Iris pigment epithelial cell (primary cell): Measurements from ENCODE around the gene ALG11.
"Not testable (repeated sequence)": the region's sequence is repeated elsewhere in the genome, so short reads cannot be mapped to it uniquely, and the experiment has no call there.

Source experiments
- DNase-seq: peaks from one replicate; pipeline ENCODE4 v3.0.0-alpha.2; 2011; ENCODE audit warnings: low read depth

ALG11 gene, protein sequence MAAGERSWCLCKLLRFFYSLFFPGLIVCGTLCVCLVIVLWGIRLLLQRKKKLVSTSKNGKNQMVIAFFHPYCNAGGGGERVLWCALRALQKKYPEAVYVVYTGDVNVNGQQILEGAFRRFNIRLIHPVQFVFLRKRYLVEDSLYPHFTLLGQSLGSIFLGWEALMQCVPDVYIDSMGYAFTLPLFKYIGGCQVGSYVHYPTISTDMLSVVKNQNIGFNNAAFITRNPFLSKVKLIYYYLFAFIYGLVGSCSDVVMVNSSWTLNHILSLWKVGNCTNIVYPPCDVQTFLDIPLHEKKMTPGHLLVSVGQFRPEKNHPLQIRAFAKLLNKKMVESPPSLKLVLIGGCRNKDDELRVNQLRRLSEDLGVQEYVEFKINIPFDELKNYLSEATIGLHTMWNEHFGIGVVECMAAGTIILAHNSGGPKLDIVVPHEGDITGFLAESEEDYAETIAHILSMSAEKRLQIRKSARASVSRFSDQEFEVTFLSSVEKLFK

DNA sequence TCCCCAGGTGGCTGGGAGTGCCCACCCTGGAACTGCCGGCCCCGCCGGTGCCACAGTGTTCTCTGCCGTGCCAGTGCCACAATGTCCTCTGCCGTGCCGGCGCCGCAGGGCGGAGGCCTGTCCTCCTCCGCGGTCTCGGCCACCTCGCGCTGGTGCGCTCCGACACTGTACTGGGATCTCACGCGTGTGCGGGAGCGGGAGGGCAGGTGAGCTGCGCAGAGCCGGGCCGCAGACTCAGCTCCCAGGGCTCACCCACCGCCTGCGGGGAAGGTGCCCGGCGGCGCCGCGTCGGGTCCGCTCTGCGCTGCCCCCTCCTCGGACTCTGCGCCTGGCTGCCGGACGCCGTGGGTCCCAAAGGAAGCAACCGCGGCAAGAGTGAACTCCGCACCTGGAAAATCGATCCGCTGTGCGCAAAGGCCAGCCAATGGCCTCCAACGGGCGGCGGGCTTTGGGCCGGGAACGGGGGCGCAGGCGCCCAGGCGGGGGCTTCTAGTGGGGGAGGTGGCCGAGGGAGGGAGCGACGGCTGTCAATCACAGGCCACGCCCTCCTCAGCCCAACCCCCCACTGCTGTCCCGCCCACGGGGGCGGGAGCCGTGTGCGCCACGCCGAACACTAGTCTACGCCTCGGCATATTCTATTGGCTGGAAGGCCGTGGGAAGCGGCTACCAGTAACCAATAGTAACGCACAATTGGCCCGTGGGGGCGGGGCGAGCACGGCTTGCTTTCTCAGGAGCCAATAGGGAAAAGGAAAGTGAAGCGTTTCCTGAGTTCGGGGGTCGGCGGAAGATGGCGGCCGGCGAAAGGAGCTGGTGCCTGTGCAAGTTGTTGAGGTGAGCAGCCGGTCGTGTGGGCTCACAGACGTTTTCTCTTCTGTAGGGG is at the start of gene ALG11:
Gene ALG11 (plus strand): TSS at position 767 of the 880 bp plus-strand sequence. CDS start 21 bp downstream, at position 788.
- DNase-seq, result peak; percentile 98

DNA sequence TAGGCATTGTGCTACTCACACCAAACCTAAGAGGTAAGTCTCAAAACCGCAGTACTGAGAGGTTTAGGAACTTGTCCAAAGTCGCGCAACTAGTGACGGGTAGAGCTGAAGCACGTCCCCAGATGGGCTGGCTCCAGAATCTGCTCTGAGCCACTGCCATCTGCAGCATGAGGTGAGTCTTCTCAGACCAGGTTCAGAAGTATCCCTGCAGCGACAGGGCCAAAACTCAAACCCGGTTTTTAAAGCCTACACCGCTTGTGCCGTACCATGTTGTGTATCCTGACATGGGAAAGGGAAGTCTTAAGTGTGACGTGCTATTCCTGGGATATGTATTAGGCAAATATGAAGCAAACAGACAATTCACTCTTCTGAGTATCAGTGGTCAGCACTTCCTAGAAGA is 46.0 kb upstream of the ALG11 start:
- no peak for DNase-seq

DNA sequence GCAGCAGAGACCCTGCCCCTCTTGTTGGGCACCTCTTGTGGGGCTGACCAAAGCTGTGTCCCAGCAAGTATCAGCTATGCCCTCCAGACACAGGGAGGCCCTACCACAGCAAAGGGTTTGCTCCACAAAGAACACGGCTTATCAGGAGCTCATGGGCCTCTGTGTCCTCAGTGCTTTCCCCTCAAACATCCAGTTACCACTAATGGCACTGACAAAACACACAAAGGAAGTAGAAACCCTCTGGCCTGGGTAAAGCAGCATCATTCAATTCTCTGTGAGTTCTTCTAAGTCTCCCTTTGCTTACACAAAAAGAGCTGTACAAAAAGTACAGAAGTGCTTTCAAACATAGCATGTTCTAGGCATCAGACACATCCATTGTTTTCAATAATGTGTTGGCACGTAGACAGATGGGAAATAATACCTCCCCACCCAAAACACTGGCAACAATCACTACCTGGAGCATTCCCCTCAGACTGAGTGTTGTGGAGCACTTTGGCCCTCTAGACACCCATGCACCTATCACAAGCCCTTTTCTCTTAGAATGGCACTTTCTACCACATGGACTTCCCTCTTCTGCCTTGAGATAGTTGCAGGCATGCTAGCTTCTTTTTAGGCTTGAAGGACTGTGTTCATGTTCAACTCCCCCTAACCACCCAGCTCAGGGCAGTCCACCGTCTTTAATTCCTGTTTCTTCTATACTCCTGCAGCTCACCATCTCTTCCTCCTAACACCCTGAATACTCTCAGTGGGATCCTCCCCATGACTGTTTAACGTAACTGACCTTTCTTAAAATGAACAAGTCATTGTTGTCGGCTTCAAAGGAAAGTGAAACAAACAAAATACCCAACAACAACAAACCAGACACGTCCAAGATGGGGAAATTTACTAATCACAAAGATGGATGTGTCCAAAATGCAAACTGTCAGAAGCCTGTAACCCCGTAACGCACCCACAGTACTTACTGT is 44.4 kb upstream of the ALG11 start:
- no peak for DNase-seq

DNA sequence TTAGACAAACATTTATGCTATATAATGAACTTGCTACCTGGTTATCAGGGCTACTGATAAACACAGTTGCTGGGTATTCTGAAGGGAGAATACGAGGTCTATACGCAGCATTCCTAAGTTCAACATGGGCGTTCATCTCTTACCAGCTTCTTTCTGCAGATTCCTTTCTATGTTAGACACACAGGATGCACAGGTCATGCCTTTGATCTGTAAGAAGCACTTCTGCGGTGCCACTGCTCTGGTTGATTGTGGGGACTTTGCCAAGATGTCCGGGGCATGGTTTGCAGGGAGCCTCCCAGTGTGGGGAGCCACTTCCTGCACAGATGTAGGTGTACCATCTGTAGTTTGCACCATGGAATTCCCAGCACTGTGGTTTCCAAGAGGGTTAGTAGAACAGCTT is 41.8 kb upstream of the ALG11 start:
- no peak for DNase-seq

DNA sequence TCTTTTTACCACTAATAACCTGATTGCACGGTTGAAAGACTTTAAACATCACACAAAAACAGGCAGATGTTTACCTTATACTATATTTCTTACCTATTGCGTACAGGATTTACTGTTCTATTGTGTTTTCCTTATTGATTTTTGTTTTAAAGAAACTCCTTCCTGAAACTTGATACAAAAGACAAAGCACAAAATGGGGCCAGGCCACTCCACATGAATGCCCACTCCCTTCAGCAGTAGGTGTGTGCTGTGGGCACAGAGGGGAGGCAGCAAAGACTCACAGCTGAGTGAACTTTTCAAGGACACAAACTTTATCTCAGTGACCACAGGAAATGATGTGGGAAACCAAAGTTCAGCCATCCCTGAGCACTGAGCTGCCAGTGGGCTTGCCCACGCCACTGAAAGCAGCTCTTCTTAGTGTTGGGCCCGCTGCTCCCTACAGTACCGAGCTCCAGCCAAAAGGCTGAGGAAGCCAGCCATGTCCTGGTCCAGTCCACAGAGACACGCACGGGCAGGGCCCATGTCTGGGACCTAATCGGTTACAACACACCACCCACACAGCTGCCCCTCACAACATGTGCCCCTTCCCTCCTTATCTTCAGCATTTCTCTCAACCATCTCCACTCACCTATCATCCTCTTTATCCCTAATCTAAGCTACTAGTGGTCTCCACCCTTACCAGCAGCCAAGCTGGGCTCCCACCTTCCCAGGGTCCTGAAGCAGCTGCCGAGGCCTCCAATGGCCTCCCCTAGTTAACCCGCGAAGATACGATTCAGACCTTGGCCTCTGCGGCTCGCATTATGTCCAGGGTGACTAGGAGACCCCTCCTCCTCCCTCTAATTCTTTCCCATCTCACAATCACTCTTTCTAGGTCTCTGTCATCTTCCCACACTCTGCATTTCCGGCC is 40.4 kb upstream of the ALG11 start:
- DNase-seq, result no peak

DNA sequence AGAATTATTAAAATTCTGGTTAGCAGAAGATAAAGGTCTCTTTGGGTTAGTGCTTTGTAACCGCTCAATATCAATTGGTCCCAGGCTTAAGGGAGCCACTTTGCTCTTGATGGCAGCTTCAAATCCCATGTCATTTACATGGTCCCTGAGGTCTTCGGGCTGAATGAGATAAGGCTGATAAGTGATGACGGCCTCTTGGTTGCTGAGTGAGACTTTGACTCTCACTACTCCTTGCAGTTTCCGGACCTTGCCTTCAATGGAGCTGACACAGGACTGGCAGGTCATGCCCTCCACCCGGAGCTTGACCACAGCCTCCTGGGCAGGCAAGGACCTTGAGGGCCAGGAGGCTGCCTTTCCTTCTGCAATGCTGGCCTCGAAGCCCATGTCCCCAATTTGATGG is 37.7 kb upstream of the ALG11 start:
- DNase-seq, result no peak

DNA sequence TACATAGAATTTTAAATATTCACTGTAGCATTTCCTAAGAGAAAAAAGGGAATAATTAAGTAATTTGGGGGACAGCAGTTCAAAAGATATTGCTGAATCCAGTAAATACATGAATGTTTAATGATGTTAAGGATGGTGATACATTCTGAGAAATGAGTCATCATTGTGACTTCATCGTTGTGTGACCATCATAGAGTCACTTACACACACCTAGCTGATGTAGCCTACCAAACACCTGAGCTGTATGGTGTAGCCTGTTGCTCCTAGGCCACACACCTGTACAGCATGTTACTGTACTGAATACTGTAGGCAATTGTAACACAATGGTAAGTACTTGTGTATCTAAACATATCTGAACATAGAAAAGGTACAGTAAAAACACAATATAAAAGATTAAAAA is 35.8 kb upstream of the ALG11 start:
- no peak for DNase-seq

DNA sequence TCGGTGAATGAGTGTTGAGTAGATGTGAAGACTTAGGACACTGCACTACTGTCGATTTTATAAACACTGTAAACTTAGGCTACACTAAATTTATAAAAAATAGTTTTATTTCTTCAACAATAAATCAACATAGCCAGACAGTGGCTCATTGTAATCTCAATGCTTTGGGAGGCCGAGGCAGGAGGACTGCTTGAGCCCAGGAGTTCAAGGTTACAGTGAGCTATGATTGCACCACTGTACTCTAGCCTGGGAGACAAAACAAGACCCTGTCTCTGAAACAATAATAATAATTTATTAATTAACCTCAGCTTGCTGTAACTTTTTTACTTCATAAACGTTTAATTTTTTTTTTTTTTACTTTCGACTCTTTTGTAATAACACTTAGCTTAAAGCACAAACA is 35.3 kb upstream of the ALG11 start:
- DNase-seq, result no peak

DNA sequence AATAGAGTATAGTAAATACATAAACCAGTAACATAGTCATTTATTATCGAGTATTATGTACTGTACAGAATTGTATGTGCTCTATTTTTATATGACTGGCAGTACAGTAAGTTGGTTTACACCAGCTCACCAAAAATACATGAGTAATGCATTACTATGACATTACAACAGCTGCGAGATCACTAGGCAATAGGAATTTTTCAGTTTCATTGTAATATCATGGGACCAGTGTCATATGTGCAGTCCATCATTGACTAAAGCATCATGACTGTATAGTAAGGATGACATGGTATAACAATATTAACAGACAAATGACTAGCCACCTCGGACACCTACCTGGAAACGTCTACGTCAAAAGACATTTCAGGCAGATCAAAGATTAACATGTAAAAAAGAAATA is 34.6 kb upstream of the ALG11 start:
- DNase-seq, result no peak

DNA sequence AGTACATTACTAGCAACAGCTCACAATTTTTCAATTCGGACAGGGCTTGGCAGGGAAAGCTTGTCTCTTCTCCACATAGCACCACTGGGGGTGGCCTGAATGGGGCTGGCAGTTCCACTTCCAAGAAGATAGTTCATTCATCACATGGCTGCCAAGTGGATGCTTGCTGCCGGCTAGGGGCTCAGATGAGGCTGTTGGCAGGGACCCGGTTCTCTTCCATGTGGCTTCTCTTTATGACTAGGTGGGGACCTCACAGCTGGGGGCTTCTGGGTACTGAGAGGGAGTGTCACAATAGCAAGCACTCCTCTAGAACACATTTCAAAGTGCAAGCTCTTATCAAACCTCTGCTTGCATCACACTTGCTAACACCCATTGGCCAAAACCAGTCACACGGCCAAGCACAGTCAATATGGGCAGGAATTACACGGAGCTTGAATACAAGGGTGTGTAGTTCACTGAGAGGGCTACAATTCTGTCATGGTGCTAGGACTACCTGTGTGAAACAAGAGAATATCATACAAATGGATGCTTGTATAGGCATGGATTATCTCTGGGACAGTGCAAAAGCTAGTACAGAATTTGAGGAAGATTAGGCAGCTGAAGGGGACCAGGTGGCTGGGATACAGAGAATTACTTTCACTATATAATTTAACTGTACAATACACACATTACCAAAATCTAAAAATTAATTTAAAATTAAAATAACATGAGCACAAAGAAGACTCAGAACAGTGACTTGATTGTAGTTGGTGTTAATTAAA is 33.2 kb upstream of the ALG11 start:
- DNase-seq, result no peak

DNA sequence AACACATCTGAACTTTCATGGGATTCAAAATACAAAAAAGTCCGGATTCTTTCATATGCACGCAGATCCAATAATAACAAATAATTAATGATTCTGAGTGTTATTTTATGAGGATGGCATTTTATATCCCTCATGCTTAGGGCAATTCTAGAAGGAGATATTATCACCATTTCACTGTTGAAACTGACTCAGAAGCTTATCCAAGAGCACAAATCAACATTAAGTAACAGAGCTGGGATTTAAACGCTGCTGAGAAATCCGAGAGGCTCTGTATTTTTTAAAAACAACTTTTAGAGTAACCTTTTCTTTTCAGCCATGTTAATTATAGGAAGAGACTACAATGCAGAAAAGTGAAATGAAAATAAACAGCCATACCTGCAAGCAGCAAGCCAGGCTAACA is 31.3 kb upstream of the ALG11 start:
- peak; percentile 33 for DNase-seq

DNA sequence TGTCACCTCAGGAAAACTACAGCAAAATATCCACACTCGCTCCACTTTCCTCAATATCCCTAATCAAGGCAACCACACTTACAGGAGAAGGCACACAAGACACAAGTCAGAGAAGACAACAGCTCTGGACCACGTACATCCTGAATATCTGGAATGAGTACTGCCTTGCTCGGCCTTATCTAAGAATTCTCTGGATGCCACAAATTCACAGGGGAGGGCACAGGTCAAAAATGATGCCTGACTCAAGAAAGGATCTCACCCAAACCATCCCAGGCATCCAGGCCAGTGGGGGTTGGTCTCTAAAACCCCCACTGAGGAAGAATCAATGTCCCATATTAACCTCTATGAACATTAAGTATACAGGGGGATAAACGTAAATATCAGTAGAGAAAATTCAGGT is 30.8 kb upstream of the ALG11 start:
- peak; percentile 54 for DNase-seq

DNA sequence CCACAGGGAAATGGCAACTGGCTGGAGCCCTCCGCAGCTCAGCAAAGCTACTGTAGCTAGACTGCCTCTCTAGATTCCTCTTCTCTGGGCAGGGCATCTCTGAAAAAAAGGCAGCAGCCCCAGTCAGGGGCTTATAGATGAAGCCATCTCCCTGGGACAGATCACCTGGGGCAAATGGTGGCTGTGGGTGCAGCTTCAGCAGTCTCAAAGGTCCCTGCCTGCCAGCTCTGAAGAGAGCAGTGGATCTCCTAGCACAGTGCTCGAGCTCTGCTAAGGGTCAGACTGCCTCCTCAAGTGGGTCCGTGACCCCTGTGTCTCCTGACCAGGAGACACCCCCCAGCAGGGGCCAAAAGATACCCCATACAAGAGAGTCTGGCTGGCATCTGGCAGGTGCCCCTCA is 28.9 kb upstream of the ALG11 start:
- not testable (repeated sequence) for DNase-seq

DNA sequence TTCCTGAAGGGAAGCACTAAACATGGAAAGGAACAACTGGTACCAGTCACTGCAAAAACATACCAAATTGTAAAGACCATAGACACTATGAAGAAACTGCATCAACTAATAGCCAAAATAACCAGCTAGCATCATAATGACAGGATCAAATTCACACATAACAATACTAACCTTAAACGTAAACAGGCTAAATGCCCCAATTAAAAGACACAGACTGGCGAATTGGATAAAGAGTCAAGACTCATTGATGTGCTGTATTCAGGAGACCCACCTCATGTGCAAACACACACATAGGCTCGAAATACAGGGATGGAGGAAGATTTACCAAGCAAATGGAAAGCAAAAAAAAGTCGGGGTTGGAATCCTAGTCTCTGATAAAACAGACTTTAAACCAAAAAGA is 27.3 kb upstream of the ALG11 start:
- not testable (repeated sequence) for DNase-seq

DNA sequence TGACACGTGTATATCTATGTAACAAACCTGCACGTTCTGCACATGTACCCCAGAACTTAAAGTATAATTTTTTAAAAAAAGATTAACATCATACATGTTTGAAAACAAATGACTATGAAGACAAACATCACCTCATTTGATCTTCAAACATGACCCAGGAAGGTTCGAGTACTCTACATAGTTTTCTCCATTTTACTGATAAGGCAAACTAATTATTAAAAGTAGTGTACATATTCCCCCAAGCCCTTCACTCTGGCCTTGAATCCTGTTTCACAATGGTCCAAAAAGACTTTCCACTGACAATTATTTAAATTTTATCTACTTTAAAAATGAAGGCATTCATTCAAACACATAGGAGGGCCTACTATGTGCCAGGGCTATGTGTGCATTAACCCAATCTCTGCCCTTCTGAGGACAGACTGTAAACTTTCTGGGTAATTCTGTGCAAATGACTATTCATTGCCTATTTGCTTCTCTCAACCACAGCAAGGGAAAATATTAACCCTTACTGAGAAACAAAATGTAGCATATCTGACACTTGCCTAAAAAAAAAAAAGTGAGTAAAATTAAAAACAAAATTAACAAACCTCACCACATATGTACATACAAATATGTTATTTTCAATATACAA is 23.1 kb upstream of the ALG11 start:
- DNase-seq, result no peak

DNA sequence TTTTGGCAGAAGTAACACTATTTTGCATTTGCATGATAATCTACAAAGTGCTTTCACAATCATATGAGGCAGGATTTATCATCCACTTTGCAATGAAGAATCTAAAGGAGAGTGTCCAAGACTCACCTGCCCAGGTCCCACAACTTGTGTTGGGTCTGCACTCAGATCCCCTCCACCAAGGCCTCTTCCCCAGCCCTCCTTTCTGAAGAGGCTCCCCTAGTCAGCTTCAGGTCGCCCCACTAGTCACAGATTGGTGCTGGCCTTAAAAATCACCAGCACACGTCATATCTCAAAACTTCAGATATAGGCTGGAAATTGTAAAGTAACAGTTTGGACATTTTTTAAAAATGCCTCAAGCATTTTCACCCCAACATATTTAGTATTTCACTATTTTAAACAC is 18.5 kb upstream of the ALG11 start:
- no peak for DNase-seq

DNA sequence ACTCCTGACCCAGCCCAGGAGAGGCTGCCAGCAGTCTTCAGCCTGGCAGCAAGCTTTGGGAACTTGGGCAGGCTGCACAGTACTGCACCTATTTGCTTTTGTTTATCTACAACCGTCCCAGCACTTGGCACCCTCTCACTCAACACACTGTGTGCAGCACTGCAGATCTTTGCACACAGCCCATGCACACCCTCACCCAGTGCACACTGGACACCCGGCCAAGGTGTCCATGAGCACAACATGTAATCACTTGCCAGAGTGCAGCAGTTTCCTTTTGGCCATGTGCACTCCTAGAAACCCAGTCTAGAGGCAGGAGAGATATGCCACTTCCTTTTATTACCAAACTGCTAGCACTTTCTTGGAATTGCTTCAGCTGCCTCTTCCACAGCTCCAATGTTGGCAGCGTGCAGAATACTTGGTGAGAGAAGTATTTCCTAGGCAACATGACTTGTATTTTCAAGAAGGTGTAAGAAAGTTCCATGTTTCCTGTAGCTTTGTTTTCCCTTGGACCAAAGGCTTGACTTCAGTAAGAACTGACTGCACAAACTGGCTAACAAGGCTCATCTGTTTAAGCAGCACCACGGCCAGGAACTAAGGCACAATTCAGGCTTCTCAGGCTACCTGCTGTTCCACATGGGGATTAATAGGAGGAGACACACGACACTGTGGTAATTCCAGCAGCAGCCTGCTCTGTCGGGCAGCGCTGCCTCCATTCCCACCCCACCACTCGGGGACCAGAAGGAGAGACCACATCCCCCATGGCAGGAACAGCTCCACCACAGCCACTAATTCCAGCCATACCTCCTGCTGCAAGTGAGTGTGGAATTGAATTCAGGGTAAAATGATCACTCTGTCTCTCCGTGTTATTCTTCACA is 16.3 kb upstream of the ALG11 start:
- DNase-seq, result no peak

DNA sequence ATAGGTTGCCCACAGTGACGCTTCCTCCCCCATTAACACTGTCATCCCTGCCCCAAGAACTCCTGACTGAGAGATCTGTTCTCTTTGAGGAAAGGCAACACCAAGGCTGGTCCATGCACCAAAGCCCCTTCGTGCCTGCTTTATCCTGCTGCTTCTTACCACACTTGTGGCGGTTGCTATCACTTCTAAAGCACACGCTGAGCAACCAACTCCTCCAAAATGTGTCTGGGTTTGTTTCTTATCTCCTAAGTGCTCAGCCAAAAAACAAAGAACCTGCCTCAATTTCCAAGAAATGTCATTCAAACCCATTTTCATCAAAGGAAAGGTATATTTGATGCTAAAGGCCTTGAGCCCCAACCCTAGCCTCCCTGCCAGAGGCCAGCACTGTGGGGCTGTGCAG is 15.6 kb upstream of the ALG11 start:
- no peak for DNase-seq

DNA sequence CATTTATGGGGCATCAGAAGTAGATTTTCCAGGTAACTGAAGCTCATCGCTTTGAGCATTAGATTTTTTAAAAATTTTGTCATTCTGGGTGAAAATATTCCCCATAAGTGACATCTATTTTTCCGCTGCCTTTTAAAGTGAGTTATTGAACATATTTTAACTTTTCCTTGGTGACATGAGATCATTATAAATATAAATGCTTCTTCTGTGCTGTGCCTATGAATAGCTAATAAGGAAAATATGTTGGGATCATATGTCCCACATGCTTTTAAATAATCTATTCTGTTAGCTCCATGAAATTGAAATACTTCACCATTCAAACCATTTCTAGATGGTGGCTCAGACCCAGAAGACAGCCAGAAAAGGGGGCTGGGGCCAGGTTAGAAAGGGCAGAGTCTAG is 15.0 kb upstream of the ALG11 start:
- DNase-seq, result no peak
